Myocyte (in vitro differentiated cells): ENCODE measurements around the gene WBP11. TPM values are rescaled to one million over a fixed set of nuclear protein-coding genes. Genes with fewer than 3 reads are reported as not detected.
"Not testable (repeated sequence)": the region's sequence is repeated elsewhere in the genome, so short reads cannot be mapped to it uniquely, and the experiment has no call there.

Experiments used
- DNase-seq: peaks from one replicate; pipeline ENCODE4 v3.0.0-alpha.2; 2012; ENCODE audit warnings: low read depth
- total RNA-seq: library from RNA; depleted of rRNA; stranded (reverse); fragments of >200 nt; gene quantifications from 2 replicates; pipeline ENCODE4 v1.2.3, GENCODE V29; 2014

The WBP11 gene
- total RNA-seq, 1 donor from 2014 or later = 26.5 TPM

DNA sequence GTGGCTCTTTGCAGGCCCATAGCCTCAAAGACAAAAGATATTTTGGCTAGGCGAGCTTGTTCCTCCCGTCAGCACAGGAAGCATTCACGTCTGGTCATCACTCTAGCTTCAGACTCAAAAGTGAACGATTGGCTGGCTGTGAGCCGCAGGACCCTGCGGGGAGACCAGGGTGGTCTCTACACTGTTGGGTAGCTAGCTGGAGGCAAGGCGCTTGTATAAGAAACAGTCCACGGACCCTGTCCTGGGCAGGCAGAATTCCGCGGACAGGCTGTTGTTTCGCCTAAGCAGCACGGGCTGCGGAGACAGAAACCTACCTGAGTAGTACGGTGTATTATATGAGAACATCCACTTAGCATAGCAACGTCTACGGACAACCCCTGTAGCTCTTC lies 29.6 kb downstream of the WBP11 start:
- no peak for DNase-seq

DNA sequence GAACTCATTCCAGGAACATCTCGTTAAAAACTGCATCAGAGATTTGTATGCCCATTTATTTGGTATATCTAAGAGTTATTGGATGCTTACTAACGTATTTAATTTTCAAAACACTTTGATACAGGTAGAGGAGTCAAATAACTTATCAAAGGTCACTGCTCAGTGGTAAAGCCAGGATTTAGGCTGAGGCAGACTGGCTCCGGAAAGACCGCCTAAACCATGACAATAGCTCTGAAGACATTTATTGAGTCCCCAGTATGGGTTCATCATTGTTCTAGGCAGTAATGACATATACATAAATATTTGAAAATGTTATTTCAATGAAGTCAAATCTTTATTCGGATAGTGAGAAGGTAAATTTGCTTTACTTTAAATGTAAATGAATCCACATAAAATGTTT lies 30.3 kb downstream of the WBP11 start:
- no peak for DNase-seq

DNA sequence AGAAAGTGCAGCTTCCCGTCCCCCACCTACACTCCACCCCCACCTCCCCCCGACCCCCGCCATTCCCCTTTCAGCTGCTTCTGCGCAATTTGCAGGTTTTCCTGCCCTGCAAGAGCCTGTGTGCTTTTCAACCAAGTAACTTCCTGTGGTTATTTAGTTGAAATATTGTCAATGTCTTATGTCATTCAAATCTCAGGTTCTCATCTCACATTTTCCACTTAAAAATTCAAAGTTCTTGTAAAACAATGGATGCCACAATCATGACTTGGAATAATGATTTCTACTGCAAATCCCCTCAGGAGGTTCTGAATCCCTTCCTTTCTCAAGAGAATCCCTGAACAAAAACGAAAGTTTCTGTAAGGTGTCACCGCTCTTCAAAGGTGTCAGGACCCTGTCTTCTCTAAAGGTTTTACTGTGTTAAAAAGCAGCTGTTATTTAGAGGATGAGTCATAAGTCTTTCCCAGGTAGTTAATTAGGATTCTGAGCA lies 31.6 kb downstream of the WBP11 start:
- no peak for DNase-seq

DNA sequence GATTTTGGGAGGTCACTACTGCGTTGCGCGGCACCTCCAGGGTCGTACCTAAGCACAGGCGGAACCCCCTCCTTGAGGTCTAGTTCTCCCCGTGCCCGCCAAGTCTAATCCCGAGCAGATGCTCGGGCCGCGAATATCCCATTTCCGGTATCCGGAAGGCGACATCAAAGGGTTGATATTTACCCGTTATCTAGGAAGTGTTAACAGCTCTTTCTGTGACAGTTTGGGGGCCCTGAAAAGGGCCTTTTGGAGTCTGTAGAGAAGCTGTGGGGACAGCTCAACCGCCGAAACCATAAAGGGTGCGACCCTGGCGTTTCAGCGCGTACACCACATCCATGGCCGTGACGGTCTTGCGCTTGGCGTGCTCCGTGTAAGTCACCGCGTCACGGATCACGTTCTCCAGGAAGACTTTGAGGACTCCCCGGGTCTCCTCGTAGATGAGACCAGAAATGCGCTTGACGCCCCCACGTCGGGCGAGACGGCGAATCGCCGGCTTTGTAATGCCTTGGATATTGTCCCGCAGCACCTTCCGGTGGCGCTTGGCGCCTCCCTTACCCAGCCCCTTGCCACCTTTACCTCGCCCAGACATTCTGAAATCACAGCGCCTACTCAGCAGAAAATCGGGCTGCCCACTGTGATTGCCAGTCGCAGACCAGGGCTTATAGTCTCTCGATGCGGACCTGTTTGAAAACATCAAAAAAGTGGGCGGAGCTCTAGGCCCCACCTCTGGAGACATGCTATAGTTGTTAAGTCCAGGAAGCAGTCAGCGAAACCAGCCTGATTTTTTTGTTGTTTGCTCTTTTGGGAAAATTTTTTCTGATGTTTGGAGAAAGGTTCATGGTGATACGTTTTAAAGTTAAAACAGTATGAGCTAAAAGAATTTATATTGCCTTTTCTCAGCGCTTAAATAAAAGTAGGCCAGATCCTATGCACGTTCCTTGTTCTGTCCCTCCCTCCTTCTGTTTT lies 32.5 kb downstream of the WBP11 start:
- peak; percentile 91 for DNase-seq

DNA sequence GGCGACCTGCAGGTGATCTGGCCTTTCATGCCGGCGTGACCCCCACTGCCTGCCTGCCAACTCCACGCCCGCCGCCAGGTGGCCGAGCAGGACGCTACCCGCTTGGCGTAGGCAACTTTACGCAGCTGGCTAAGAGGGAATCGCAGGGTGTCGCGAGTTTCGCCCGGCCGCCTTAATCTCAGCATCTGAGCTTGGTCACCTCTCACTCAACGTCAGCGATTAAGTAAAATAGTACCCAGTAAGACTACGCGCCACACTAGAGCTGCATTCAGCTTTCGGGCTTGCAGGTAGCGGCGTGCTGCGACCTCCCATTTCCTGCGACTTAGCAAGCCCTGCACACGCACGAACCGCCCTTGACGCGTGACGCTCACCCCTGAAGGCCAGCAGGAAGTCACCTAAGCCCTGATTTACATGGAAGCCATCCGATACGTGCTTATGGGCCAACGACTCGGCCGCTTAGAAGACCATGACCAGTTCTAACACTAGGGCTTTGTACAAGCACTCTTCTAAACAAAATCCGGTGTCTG lies 33.2 kb downstream of the WBP11 start:
- DNase-seq = peak; percentile 80

DNA sequence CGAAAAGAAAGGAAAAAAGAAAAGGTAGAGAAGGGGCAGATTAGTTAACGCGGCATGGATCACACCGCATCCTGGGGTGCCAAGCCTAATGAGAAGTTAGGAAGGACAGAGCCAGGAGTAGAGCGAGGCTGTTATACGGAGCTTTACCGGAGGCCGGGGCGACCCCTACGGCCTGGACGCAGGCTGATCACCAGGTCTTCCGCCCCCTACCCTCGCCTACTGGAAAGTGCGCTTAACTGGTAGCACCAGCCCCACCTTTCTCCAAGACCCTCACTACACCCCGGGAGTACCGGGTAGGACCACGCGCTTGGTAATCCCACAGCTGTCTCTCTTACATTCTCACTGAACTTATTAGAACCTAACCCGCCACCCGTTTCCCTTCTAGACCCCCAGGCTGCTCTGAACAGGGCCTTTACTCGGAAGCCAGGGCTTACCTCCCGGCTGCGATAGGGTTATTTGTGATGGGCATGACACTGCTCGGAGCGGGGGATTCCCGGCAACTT lies 33.8 kb downstream of the WBP11 start:
- peak; percentile 33 for DNase-seq

DNA sequence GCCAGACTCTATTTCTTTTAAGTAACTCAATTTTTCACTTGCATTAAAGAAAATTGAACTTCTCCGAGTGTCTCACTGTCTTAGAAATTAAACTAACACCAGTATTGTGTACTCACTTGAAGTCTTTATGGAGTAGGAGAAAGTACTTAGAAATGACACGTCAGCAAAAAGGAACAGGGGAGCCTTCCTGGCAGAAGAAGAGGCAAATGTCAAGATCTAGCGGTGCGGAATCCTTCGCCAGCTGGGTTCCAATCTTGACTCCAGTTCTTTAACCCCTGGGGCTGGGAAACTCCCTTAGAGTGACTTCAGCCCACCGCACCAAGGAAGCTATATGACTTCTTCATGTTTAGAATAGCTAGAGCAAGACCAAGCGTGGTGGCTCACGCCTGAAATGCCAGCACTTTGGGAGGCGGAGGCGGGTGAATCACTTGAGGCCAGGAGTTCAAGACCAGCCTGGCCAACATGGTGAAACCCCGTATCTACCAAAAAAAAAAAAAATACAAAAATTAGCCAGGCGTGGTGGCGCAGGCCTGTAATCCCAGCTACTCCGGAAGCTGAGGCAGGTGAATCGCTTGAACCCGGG lies 34.4 kb downstream of the WBP11 start:
- DNase-seq = no peak

DNA sequence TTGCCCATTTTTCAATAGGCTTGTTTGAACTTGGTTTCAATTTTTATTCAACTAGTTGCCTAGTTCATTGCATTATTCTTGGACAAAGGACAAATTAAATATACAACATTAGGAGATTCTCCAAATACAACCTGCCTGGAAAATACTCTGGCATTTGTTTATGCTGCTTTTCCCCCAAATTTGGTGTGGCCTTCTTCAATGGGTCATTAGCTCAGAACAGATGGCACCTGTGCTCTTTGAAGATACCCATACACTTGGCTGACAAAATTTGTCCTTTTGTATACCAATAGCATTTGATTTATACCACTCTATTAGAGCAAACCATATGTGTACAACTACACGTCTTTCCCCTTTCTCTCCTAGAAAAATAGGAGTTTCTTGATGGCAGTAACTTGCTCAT lies 35.7 kb downstream of the WBP11 start:
- DNase-seq = no peak

DNA sequence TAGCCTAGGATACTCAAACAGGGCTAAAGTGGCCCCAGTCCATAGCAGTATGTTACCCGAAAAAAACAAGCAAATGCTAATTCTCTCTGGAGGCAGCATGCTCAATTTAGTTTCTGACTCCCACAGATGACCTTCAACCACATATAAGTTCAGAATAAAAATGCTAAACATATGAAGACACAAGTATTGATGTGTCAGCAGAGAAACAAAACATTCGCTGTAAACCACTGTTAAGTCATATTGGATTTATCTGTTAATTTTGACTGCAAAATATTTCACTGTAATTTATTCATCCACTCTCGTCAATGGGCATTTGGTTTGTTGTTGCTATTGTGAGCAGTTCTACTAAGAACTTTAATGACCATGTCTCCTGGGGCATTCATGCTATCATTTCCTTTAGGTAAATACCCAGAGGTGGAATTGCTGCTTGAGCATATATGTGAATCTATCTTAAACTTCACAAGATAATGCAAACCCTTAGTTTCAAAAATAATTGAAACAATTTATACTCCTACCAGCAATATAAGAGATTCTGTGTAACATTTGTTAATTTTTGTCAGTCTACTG lies 36.5 kb downstream of the WBP11 start:
- DNase-seq = no peak

DNA sequence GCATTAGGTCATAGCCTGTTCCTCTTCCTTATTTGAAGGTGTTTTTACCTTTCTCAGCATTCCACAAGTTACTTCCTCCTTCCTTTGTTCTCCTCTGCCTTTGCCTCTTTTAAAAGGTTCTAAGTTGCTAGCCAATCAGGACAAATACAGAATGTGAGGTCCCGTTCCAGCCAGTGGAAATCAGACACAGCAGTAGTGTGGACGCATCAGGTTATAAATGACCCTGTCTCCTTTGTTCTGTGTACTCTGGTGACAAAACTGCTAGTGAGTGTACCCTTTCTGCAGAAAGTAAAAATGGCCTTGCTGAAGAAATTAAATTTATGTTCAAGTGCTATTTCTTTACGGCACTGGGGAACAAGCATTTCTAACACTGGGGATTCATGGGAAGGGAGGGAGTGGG lies 37.3 kb downstream of the WBP11 start:
- DNase-seq = not testable (repeated sequence)

DNA sequence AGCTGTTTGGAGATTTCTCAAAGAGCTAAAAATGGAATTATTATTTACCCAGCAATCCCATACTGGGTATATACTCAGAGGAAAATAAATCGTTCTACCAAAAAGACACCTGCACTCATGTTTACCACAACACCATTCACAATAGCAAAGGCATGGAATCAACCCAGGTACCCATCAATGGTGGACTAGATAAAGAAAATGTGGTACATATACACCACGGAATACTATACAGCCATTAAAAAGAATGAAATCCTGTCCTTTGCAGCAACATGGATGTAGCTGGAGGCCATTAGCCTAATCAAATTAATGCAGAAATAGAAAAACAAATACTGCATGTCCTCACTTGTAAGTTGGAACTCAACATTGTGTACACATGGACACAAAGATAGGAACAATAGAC lies 37.9 kb downstream of the WBP11 start:
- no peak for DNase-seq

DNA sequence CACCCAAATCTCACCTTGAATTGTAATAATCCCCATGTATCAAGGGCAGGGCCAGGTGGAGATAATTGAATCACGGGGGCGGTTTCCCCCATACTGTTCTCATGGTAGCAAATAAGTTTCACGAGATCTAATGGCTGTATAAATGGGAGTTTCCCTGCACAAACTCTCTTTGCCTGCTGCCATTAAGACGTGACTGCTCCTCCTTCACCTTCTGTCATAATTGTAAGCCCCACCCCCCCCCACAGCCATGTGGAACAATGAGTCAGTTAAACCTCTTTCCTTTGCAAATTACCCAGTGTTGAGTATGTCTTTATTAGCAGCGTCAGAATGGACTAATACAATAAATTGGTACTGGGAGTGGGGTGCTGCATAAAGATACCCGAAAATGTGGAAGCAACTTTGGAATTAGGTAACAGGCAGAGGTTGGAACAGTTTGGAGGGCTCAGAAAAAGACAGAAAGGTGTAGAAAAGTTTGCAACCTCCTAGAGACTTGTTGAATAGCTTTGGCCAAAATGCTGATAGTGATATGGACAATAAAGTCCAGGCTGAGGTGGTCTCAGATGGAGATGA lies 43.5 kb downstream of the WBP11 start:
- DNase-seq = not testable (repeated sequence)

DNA sequence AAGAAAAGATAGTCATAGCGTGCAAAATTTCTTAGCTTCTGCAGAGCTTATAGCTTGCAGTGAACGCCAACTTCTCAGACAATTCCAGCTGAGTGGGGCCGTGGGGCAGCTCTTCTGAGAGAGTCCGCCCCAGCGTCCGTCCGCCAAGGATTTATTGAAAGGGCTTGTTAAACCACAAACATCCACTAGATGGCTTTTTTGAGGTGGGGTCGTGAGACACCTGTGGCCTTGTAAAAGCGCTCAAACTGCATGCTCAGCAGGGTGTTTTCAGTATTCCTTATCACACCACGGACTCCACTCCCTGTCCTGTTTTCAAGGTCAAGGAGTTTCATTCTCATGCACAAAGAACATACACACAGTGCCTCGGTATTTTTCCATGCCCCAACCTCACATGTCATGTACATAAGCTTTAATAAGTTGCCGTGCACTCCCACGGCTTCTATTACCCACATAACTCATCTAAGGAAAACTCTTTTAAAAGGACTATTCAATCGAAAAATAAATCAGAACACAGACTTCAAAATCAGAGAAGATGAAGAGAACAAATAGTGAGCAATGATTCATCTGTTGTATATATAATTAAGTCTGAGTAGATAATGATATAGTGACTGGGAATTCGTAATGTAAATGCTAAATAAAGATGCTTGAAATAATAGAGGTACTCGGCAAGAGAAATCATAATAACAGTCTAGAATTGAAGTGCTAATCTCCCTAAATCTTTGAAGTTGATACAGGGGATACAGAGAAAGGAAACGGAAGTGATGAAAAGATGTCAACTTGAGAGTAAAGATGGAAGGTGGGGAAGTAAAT lies 46.7 kb downstream of the WBP11 start:
- no peak for DNase-seq

DNA sequence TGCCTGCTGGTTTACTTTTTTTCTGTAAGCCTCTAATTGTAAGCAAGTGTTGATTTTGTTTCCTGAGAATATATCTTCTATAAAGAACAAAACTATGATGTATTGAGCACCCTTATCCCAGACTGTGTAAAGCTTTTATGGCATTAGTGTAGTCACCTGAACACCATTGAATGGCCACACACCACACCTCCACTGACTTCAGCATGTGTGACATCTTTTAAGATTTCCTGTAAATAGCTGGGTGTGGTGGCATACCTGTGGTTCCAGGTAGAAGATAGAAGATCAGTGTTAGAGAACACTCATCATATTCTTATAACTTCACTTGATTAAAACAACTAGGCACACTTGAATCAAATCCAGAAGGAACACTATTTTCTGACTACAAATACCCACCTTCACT lies 51.3 kb downstream of the WBP11 start:
- DNase-seq = no peak

DNA sequence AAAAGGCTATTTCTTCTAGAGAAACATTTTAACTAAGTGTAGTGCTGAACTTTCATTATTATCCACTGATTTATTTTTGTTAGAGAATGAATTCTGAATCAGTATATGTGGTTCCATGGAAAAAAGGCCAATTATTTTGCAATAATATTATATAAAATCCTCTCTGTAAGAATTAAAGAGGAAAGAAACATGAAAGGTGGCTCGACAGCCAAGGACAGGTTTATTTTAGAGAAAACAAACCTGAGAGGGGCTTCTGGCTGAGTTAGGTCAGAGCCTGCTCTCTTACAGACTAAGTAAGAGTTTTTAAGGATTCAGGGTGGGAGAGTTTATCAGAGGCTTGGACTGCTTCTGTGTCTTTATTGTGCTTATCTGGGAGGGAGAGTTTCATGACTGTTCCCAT lies 60.2 kb downstream of the WBP11 start:
- DNase-seq = no peak

DNA sequence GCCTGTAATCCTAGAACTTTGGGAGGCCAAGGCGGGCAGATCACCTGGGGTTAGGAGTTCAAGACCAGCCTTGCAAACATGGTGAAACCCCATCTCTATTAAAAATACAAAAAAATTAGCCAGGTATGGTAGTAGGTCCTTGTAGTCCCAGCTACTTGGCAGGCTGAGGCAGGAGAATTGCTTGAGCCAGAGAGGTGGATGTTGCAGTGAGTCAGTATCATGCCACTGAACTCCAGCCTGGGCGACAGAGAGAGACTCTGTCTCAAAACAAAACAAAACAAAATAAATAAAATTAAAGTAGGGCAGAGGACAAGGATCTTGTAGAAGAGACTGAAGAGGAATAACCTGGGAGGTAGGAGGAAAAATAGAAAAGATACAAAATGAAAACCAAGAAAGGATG lies 61.3 kb downstream of the WBP11 start:
- no peak for DNase-seq

DNA sequence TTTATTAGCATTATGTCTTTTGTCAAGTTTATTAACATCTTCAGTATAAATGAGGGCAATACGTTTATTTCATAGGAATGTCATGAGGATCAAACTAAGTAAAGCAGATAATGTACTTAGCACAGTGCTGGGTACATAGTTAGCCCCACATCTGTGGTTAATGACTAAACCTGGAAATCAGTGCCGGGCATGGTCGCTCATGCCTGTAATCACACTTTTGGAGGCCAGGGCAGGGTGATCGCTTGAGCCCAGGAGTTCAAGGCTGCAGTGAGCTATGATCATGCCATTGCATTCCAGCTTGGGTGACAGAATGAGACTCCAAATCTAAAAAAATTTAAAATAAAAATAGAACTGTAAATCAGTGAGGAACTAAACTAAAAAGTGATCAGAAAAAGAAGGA lies 62.1 kb downstream of the WBP11 start:
- no peak for DNase-seq

DNA sequence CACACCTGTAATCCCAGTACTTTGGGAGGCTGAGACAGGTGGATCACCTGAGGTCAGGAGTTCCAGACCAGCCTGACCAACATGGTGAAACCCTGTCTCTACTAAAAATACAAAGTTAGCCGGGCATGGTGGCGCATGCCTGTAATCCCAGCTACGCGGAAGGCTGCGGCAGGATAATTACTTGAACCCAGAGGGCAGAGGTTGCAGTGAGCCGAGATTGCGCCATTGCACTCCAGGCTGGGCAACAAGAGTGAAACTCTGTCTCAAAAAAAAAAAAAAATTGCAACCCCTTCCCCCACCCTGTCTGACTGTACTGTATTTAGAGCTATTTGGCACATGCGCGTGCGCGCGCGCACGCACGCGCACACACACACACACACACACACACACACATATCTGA lies 66.8 kb downstream of the WBP11 start:
- DNase-seq = not testable (repeated sequence)
